DOHH2 (cell line): ENCODE results near the gene CCDC12.

Experiments
- H3F3A ChIP-seq: fragments of 200-600 bp; sonication (generic), shearing (Covaris generic); 2 replicates; pipeline ENCODE4 v1.6.0; 2016; ENCODE audit warnings: antibody characterized with exemption, mild to moderate bottlenecking; ENCODE audit not compliant: control insufficient read depth, insufficient read depth
- H3K27ac ChIP-seq: fragments of 200-600 bp; sonication (generic); 2 replicates; pipeline ENCODE4 v1.5.1; 2014; ENCODE audit warnings: low read depth, mild to moderate bottlenecking, low read length, moderate library complexity
- H3K27me3 ChIP-seq: fragments of 200-600 bp; sonication (generic); 2 replicates; pipeline ENCODE4 v1.6.1; 2014; ENCODE audit warnings: mild to moderate bottlenecking, low read length, mixed read lengths; ENCODE audit not compliant: control insufficient read depth
- H3K36me3 ChIP-seq: fragments of 200-600 bp; sonication (generic); 2 replicates; pipeline ENCODE4 v1.6.1; 2014; ENCODE audit warnings: mild to moderate bottlenecking, low read length, moderate library complexity, mixed read lengths; ENCODE audit not compliant: control insufficient read depth
- H3K4me1 ChIP-seq: fragments of 200-600 bp; sonication (generic); 2 replicates; pipeline ENCODE4 v1.6.1; 2014; ENCODE audit warnings: mild to moderate bottlenecking, low read length, mixed read lengths; ENCODE audit not compliant: control insufficient read depth
- H3K4me2 ChIP-seq: fragments of 200-600 bp; sonication (generic); 2 replicates; pipeline ENCODE4 v1.6.0; 2014; ENCODE audit warnings: mild to moderate bottlenecking, low read length, moderate library complexity
- H3K4me3 ChIP-seq: fragments of 200-600 bp; sonication (generic); 2 replicates; pipeline ENCODE4 v1.5.1; 2014; ENCODE audit warnings: mild to moderate bottlenecking, low read length, mixed read lengths
- H3K79me2 ChIP-seq: fragments of 200-600 bp; sonication (generic); 2 replicates; pipeline ENCODE4 v1.6.1; 2014; ENCODE audit warnings: mild to moderate bottlenecking, low read length, mixed read lengths; ENCODE audit not compliant: control insufficient read depth
- H3K9me2 ChIP-seq: fragments of 200-600 bp; sonication (generic); replicated peaks from 2 replicates; pipeline ENCODE4 v1.6.1; 2014; ENCODE audit warnings: mild to moderate bottlenecking, low read length, mixed read lengths; ENCODE audit not compliant: control insufficient read depth
- H3K9me3 ChIP-seq: fragments of 200-600 bp; sonication (generic); 2 replicates; pipeline ENCODE4 v1.6.1; 2014; ENCODE audit warnings: antibody characterized with exemption, low read length, mixed read lengths; ENCODE audit not compliant: control insufficient read depth, insufficient read depth
- H4K20me1 ChIP-seq: fragments of 200-600 bp; sonication (generic); 2 replicates; pipeline ENCODE4 v1.6.0; 2014; ENCODE audit warnings: low read depth, mild to moderate bottlenecking, antibody characterized with exemption, low read length, moderate library complexity; ENCODE audit not compliant: control insufficient read depth, insufficient read depth
- CTCF ChIP-seq: fragments of 200-600 bp; sonication (generic); IDR thresholded peaks from one replicate; pipeline ENCODE4 v1.5.1; 2014; ENCODE audit warnings: antibody characterized with exemption, mild to moderate bottlenecking, low read depth, low read length; ENCODE audit not compliant: poor library complexity, severe bottlenecking
- EZH2phosphoT487 ChIP-seq: fragments of 200-600 bp; sonication (generic); IDR thresholded peaks from 2 replicates; pipeline ENCODE4 v1.6.1; 2017; ENCODE audit warnings: borderline replicate concordance, mild to moderate bottlenecking, antibody characterized with exemption, low read length, moderate library complexity, mixed read lengths

Gene CCDC12

GRCh38 chr3:46946856-46947545 lies 29.5 kb downstream of the CCDC12 start:
- peaks cover 98% of the 10 kb centered on the region for H3K79me2 ChIP-seq
- no peak for TF ChIP-seq EZH2phosphoT487
- no peak for TF ChIP-seq CTCF
- peaks cover 24% of the 10 kb centered on the region for H3K4me1 ChIP-seq
- H3K4me3 ChIP-seq: no peak overlapping the region
- H3K4me2 ChIP-seq: no peak overlapping the region
- H3K9me3 ChIP-seq: no peaks in the 10 kb centered on the region
- peaks cover 74% of the 10 kb centered on the region for H3K36me3 ChIP-seq
- H4K20me1 ChIP-seq: peaks cover 45% of the 10 kb centered on the region
- no peaks in the 10 kb centered on the region for H3K27me3 ChIP-seq
- H3K9me2 ChIP-seq: no peaks in the 10 kb centered on the region
- no peaks in the 10 kb centered on the region for H3F3A ChIP-seq
- H3K27ac ChIP-seq: no peak overlapping the region

GRCh38 chr3:46946416-46946815 lies 30.1 kb downstream of the CCDC12 start:
- H3K36me3 ChIP-seq: peaks cover 80% of the 10 kb centered on the region
- no peaks in the 10 kb centered on the region for H3K9me3 ChIP-seq
- H3F3A ChIP-seq: no peaks in the 10 kb centered on the region
- H4K20me1 ChIP-seq: peaks cover 43% of the 10 kb centered on the region
- no peaks in the 10 kb centered on the region for H3K9me2 ChIP-seq
- H3K27me3 ChIP-seq: no peaks in the 10 kb centered on the region
- peaks cover 20% of the 10 kb centered on the region for H3K4me1 ChIP-seq
- H3K4me3 ChIP-seq: no peak overlapping the region
- H3K4me2 ChIP-seq: no peak overlapping the region
- H3K79me2 ChIP-seq: peaks cover 100% of the 10 kb centered on the region
- TF ChIP-seq CTCF (no peak), EZH2phosphoT487 (no peak)
- H3K27ac ChIP-seq: no peak overlapping the region

GRCh38 chr3:46944191-46944590 lies 32.4 kb downstream of the CCDC12 start:
- Histone ChIP-seq H3K27me3 (no peaks in the 10 kb centered on the region), H3K4me2 (no peak overlapping the region), H3K9me3 (no peaks in the 10 kb centered on the region), H3K36me3 (peaks cover 91% of the 10 kb centered on the region), H3K4me3 (no peak overlapping the region), H3F3A (no peaks in the 10 kb centered on the region), H3K4me1 (peaks cover 19% of the 10 kb centered on the region), H3K27ac (no peak overlapping the region), H3K9me2 (no peaks in the 10 kb centered on the region), H3K79me2 (peaks cover 98% of the 10 kb centered on the region), H4K20me1 (peaks cover 46% of the 10 kb centered on the region)
- TF ChIP-seq CTCF (no peak), EZH2phosphoT487 (no peak)
